Caco-2 (cell line): Measurements from ENCODE around the gene ERLIN1. TPM values are rescaled to one million over a fixed set of nuclear protein-coding genes. Genes with fewer than 3 reads are reported as not detected.

Source experiments
- BruUV-seq: library from RNA; stranded (reverse); fragments of 400-500 nt; replicated peaks from 2 replicates; lab custom pipeline; 2021; lab: Mats Ljungman, UMichigan
- CTCF ChIA-PET: fragments of 300-600 bp; sonication (Branson Sonifier 250); formaldehyde crosslinking; loops from one replicate; lab custom pipeline; 2022; ENCODE audit warnings: antibody characterized with exemption; lab: Charles Lee
- POLR2A ChIA-PET: fragments of 300-600 bp; sonication (Branson Sonifier 250); formaldehyde crosslinking; loops from one replicate; lab custom pipeline; 2022; ENCODE audit warnings: antibody characterized with exemption; lab: Charles Lee
- DNase-seq, 2 experiments: peaks; one replicate each; pipeline versions ENCODE4 v3.0.0 to v3.0.0-alpha.2; 2020 to 2022
- H3K27me3 ChIP-seq: replicated peaks from 2 replicates; pipeline ENCODE4 v1.6.0; 2011; ENCODE audit warnings: low read length; ENCODE audit not compliant: control insufficient read depth, insufficient read depth
- H3K36me3 ChIP-seq: 2 replicates; pipeline ENCODE4 v1.5.1; 2011; ENCODE audit warnings: low read length; ENCODE audit not compliant: control insufficient read depth, insufficient read depth
- H3K4me1 ChIP-seq: fragments of 250-450 bp; sonication (Bioruptor Pico); 2 replicates; pipeline ENCODE4 v1.5.1; 2020; ENCODE audit warnings: mild to moderate bottlenecking
- H3K4me3 ChIP-seq: 2 replicates; pipeline ENCODE4 v1.5.1; 2011; ENCODE audit warnings: low read depth, mild to moderate bottlenecking, control low read depth, low read length
- H3K9me3 ChIP-seq: fragments of 250-450 bp; sonication (Bioruptor Pico); 2 replicates; pipeline ENCODE4 v1.5.1; 2020; ENCODE audit warnings: mild to moderate bottlenecking, moderate library complexity
- H3K27ac Mint-ChIP-seq: one replicate; pipeline ENCODE4 v1.8.0; 2022; ENCODE audit warnings: mixed read lengths; ENCODE audit not compliant: unreplicated experiment
- H3K27me3 Mint-ChIP-seq: one replicate; pipeline ENCODE4 v1.8.0; 2022; ENCODE audit warnings: mixed read lengths; ENCODE audit not compliant: insufficient read depth, unreplicated experiment
- H3K36me3 Mint-ChIP-seq: one replicate; pipeline ENCODE4 v1.8.0; 2022; ENCODE audit warnings: mild to moderate bottlenecking, mixed read lengths; ENCODE audit not compliant: insufficient read depth, unreplicated experiment
- H3K4me1 Mint-ChIP-seq: one replicate; pipeline ENCODE4 v1.8.0; 2022; ENCODE audit warnings: low read depth, mixed read lengths; ENCODE audit not compliant: unreplicated experiment
- H3K4me3 Mint-ChIP-seq: one replicate; pipeline ENCODE4 v1.8.0; 2022; ENCODE audit warnings: mild to moderate bottlenecking, moderate library complexity, mixed read lengths; ENCODE audit not compliant: unreplicated experiment
- H3K9me3 Mint-ChIP-seq: one replicate; pipeline ENCODE4 v1.8.0; 2022; ENCODE audit warnings: mixed read lengths; ENCODE audit not compliant: unreplicated experiment
- intact Hi-C: fragments of 100-400 bp; cut with micrococcal nuclease; formaldehyde crosslinking; loops from one replicate; pipeline ENCODE4 v1.10.0; 2022; ENCODE audit not compliant: unreplicated experiment
- total RNA-seq: library from RNA; stranded (reverse); gene quantifications from 2 replicates; pipeline ENCODE4 v1.2.3, GENCODE V29; 2022
- TF ChIP-seq, protein P1 (sequence below), 2 experiments: fragments of 200-600 bp in 1 of 2; IDR thresholded peaks; 1 replicate in 1 of 2; 2 replicates in 1 of 2; pipeline versions ENCODE4 v1.5.1 to v1.8.0; 2011 to 2022; ENCODE audit warnings: antibody characterized with exemption in 1 of 2, control low read depth in 1 of 2, inconsistent platforms in 1 of 2, low read depth in 1 of 2, low read length in 1 of 2, mild to moderate bottlenecking in 1 of 2, moderate library complexity in 1 of 2; ENCODE audit not compliant: insufficient read depth in 1 of 2, severe bottlenecking in 1 of 2, unreplicated experiment in 1 of 2

The ERLIN1 gene
- total RNA-seq, 1 experiment from 2014 or later, result 59.0 TPM

DNA sequence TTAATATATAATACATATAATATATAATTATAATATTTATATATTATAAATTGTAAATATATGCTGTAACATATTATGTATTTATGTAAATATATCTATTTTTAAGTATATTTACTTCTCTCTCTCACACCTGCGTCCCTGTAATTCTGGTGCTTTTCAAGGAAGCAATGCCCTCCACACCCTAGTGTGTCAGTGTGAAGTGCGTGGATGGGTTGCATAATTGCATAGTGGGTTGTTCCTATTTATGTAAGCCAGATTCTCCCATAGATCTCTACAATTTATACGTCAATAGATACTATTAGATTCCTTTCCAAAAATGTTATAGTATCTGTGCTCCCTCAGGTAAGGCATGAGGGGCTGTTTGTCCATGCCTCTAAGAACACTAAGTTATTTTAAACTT lies 54.3 kb downstream of the ERLIN1 start:
- DNase-seq, result no peak
- no peak overlapping the region for H3K27ac Mint-ChIP-seq
- H3K27me3 ChIP-seq, result no peaks in the 10 kb centered on the region
- no peaks in the 10 kb centered on the region for H3K4me1 Mint-ChIP-seq
- H3K36me3 ChIP-seq, result no peaks in the 10 kb centered on the region
- no peaks in the 10 kb centered on the region for H3K4me1 ChIP-seq
- H3K4me3 ChIP-seq, result no peak overlapping the region
- ChIA-PET POLR2A (no interaction called here), CTCF (no interaction called here)
- TF ChIP-seq, protein P1, sequence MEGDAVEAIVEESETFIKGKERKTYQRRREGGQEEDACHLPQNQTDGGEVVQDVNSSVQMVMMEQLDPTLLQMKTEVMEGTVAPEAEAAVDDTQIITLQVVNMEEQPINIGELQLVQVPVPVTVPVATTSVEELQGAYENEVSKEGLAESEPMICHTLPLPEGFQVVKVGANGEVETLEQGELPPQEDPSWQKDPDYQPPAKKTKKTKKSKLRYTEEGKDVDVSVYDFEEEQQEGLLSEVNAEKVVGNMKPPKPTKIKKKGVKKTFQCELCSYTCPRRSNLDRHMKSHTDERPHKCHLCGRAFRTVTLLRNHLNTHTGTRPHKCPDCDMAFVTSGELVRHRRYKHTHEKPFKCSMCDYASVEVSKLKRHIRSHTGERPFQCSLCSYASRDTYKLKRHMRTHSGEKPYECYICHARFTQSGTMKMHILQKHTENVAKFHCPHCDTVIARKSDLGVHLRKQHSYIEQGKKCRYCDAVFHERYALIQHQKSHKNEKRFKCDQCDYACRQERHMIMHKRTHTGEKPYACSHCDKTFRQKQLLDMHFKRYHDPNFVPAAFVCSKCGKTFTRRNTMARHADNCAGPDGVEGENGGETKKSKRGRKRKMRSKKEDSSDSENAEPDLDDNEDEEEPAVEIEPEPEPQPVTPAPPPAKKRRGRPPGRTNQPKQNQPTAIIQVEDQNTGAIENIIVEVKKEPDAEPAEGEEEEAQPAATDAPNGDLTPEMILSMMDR (IDR thresholded peaks at IDR 0.05; ENCODE audit: insufficient read depth in 1 of 2, low read depth in 1 of 2, low read length in 1 of 2, severe bottlenecking in 1 of 2, unreplicated experiment in 1 of 2), result no peak
- H3K36me3 Mint-ChIP-seq, result no peaks in the 10 kb centered on the region
- no TSS peak for BruUV-seq
- no peaks in the 10 kb centered on the region for H3K27me3 Mint-ChIP-seq
- no peak overlapping the region for H3K4me3 Mint-ChIP-seq
- peaks cover 19% of the 10 kb centered on the region for H3K9me3 Mint-ChIP-seq
- intact Hi-C loops, result no loop called here
- peaks cover 17% of the 10 kb centered on the region; the same call in 1 of the 2 replicates for H3K9me3 ChIP-seq

- Mint-ChIP-seq H3K4me3 (no peak overlapping the region), H3K4me1 (no peaks in the 10 kb centered on the region), H3K9me3 (peaks cover 16% of the 10 kb centered on the region), H3K27ac (no peak overlapping the region), H3K36me3 (no peaks in the 10 kb centered on the region), H3K27me3 (no peaks in the 10 kb centered on the region)
- ChIA-PET POLR2A (no interaction called here), CTCF (no interaction called here)
- intact Hi-C loops, result no loop called here
- H3K4me1 ChIP-seq, result no peaks in the 10 kb centered on the region
- H3K4me3 ChIP-seq, result no peak overlapping the region
- H3K36me3 ChIP-seq, result no peaks in the 10 kb centered on the region
- BruUV-seq, result no TSS peak
- TF ChIP-seq, protein P1 (IDR thresholded peaks at IDR 0.05; ENCODE audit: insufficient read depth in 1 of 2, low read depth in 1 of 2, low read length in 1 of 2, severe bottlenecking in 1 of 2, unreplicated experiment in 1 of 2), result no peak
- DNase-seq, result no peak
- H3K9me3 ChIP-seq, result peaks cover 17% of the 10 kb centered on the region; the same call in 1 of the 2 replicates
- H3K27me3 ChIP-seq, result no peaks in the 10 kb centered on the region
Observed at GRCh38 chr10:100130831-100131230, 55.0 kb downstream of the ERLIN1 start.

GRCh38 chr10:100129424-100129823 lies 56.4 kb downstream of the ERLIN1 start:
- Histone ChIP-seq H3K27me3 (no peaks in the 10 kb centered on the region), H3K36me3 (no peaks in the 10 kb centered on the region), H3K4me3 (no peak overlapping the region), H3K9me3 (peaks cover 8% of the 10 kb centered on the region; the same call in 1 of the 2 replicates), H3K4me1 (no peaks in the 10 kb centered on the region)
- Mint-ChIP-seq H3K36me3 (no peaks in the 10 kb centered on the region), H3K9me3 (peaks cover 9% of the 10 kb centered on the region), H3K27ac (no peak overlapping the region), H3K4me1 (no peaks in the 10 kb centered on the region), H3K27me3 (no peaks in the 10 kb centered on the region), H3K4me3 (no peak overlapping the region)
- intact Hi-C loops, result no loop called here
- ChIA-PET CTCF (no interaction called here), POLR2A (no interaction called here)
- no peak for DNase-seq
- TF ChIP-seq, protein P1 (IDR thresholded peaks at IDR 0.05; ENCODE audit: insufficient read depth in 1 of 2, low read depth in 1 of 2, low read length in 1 of 2, severe bottlenecking in 1 of 2, unreplicated experiment in 1 of 2), result no peak
- no TSS peak for BruUV-seq
